ENCODE results near the gene C9orf50.

DNA sequence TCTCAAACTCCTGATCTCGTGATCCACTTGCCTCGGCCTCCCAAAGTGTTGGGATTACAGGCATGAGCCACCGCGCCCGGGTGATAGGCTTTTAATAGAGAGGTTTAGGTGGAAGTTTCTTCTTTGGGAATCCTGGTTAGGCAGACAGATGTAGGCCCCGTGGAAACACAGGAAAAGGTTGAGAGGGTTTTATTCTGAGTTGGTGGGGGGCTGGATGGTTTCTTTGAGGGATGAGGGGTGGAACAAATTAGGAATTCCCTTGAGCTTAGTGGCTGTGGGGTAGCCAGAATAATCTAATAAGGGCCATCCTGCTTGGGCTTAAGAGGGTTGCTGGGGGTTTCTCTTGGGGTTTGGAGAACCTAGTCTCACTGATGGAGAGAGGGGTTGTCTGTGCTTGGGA, 30.4 kb downstream of the C9orf50 start:
- TF ChIP-seq POLR2A (IDR thresholded peaks at IDR 0.05; ENCODE audit: low read depth, low read length) (no peak), POLR2AphosphoS5 (IDR thresholded peaks at IDR 0.05; ENCODE audit: low read depth, low read length) (no peak), TAF1 (IDR thresholded peaks at IDR 0.05; ENCODE audit: borderline replicate concordance, low read depth, low read length) (no peak)
